HG03565 (cell line): Measurements from ENCODE around the gene ARHGAP18.
A peak's percentile ranks its signal among the peaks of the same experiment; 100 is the strongest.
"Not testable (repeated sequence)": the region's sequence is repeated elsewhere in the genome, so short reads cannot be mapped to it uniquely, and the experiment has no call there.

Experiments used
- ATAC-seq: cut with Tn5 transposase; IDR thresholded peaks from one replicate; pipeline ENCODE4 v1.9.1; 2021; ENCODE audit warnings: mild to moderate bottlenecking, moderate library complexity; ENCODE audit not compliant: unreplicated experiment

ARHGAP18 gene

DNA sequence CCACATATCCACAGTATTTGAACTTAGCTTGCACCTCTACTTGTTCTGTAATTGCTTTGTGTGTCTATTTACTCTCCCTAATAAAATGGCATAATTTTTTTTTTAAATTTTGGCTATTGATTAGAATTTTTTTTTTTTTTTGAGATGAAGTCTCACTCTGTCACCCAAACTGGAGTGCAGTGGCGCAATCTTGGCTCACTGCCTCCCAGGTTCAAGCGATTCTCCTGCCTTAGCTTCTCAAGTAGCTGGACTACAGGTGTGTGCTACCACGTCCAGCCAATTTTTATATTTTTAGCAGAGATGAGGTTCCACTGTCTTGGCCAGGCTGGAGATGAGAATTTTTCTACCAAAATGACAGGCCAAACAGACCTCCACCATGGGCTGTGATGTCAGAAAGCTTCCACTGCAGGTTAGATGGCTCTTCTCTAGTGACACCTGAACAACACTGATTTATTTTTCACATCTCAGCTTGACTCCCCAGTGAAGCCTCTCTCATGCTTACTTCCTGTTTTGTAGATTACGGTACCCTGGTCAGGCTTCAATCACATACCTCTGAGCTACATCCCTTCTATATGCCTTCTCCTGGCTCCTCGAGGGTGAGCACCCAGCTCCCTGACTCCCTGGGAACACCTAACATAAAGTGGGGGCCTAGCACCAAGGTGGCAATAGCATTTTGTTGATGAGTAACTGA lies 112.8 kb downstream of the ARHGAP18 start:
- peak; percentile 43 for ATAC-seq

DNA sequence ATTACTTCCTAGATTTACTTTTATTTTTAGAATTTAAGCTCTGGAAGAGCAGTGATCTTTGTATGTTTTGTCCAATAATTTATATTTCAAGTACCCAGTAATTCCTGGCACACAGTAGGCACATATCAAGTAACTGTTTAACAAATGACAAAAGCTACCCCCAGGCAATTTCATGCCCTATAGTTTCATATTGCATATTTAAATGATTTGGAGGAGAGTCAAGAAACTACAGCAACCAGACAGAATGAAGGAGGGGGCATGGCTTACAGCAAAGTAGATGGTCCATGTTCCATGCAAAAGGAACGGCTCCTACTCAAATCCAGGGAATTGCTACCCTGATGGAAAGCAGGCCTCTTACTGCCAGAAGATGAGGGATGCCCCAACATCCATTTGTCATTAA lies 113.5 kb downstream of the ARHGAP18 start:
- no peak for ATAC-seq

DNA sequence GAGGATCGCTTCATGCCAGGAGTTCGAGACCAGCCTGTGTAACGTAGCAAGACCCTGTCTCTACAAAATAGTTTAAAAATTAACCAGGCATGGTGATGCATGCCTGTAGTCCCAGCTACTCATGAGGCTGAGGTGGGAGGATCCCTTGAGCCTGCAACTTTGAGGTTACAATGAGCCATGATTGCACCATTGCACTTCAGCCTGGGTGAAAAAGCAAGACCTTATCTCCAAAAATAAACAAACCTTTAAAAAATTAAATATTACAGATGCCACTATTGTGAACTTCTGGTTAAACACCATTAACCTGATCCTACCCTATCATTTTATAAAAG lies 116.8 kb downstream of the ARHGAP18 start:
- no peak for ATAC-seq

DNA sequence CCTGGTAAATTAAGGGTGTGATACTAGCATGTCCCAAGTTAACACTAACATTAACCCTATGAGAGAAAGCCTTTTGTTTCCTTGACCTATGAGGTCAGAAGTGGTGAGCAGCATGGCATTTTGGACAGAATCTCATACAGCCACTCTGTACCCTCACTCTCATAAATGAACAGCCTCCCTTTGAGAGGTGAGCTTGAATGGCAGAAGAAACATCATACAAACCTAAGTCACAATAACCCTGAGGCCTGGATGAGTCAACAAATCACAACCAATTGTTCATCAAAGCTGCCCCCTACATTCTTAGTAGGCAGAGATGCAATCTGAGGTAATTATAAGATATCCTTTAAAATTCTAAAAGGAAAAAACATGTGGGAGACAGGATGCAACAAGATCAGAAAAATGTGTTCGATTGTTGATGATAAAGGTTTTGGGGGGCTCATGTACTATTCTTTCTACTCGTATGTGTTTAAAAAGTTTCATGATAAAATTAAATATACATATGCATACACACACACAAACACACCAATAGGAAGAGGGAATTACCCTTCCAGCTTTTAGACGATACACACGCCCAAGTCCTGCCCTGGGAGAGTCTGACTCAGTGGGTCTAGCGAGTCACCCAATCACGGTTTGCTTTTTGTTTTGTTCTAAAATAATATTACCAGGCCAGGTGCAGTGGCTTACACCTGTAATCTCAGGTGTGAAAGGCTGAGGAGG lies 117.3 kb downstream of the ARHGAP18 start:
- ATAC-seq, result no peak

DNA sequence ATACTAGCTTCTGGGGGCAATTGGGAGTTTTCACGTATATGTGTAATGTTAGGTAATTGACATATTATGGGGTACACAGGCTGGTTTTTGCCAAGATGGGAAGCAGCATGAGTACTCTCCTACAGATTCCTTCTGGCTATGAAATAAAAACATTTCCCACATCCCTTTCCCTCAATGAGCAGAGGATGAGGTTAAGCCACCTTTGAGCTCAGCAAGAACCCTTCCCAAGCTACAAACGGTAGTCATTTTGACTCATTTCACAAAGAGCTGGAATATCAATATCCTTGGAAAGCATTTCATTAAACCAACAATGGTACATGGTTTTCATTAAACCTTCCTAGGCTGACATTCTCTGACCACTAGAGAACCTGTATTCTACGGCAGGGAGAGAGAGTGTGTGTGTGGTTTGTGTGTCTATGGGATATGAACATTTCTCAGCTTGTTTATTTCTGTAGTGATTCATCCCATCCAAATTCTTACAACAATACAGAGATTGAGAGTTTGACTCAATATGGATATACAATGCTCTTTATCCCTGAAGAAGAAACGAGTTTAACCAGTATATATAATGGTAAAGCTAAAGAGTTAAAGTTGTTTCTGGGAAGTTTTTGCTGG lies 119.5 kb downstream of the ARHGAP18 start:
- ATAC-seq, result no peak

DNA sequence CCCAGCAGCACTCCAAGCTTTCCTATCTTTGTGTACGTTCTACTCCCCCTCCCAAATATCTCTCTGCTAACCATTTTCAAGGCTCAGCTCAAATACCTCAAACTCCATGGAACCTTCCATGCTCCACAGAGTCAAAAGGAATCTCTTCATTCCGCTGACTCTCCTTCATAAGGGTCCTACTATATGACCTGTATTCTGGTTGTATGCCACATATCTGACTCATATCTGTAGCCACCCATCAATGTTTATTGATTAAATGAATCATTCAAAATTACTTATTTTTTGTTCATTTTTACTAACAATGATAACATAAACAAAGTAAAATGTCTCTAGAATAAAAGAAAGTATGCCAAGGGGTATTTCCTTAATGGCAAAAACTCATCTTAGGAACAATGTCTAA lies 123.2 kb downstream of the ARHGAP18 start:
- ATAC-seq, result no peak

DNA sequence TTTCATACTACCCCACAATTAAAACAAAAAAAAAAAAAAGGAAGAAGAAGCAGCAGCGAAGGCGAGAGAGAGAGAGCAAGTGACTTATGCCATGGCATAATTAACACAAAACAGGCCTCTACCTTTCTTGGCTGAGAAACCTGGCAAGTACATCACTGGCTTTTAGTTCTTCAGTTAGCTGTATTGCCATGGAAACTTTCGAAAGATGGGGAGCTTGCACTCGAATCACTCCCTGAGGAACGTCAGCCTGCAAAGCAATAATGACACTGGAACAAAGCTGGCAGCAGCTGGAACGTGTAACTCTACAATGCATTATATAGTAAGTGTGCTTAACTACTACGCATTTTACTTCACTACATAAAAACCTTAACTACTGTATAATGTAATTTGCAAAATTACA lies 126.1 kb downstream of the ARHGAP18 start:
- no peak for ATAC-seq

DNA sequence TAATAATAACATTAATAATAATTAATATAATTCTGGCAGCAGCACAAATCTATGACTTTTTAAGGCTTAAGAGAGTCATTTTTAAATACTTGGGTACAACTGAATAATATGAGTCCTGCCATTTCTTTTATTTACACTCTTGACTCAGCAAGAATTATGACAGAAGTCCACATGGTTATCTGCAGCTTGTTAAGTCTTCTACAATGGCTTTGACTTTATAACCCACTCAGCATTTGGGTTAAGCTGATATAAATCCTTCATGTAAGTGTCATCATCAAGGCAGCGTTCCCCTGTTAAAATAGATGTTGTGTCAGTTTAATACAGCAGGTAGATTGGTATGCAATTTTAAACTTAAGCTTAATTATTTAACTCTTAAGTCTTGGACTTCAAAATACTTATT lies 131.7 kb downstream of the ARHGAP18 start:
- no peak for ATAC-seq

DNA sequence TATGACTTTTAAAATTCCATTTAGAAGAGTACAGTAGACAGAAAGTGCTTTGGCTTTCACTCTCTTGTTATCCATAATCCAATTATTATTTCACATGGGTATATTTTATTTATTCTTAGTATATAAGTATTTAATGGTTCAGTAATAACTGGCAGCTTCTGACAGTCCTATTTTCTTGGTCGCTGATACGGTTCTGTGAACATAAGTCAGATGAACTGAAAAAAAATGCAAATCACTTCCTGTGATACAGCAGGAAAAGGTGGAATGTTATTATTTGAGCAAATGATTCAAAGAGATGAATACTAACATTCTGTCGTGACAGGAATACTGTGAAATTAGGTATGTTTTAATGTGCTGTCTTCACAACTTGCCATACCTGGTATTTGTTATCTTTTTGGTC lies 132.3 kb downstream of the ARHGAP18 start:
- ATAC-seq, result no peak

DNA sequence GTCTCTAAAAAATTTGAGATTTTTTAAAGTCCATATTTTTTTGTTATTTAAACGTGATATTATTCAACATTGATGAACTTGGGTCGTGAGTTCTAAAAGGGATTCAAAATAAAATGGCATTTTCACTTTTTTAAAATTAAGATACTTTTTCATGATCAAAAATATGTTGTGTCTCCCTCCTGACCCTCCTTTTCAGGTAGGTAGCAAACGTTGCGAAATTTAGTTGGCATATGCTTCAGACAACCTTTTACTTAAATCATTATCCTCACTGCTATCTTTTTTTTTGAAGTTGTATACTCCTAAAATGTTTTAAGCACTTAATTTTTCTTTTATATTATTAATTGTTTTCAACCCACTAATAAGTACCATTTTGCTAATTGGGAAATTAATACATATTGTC lies 133.5 kb downstream of the ARHGAP18 start:
- ATAC-seq, result no peak

DNA sequence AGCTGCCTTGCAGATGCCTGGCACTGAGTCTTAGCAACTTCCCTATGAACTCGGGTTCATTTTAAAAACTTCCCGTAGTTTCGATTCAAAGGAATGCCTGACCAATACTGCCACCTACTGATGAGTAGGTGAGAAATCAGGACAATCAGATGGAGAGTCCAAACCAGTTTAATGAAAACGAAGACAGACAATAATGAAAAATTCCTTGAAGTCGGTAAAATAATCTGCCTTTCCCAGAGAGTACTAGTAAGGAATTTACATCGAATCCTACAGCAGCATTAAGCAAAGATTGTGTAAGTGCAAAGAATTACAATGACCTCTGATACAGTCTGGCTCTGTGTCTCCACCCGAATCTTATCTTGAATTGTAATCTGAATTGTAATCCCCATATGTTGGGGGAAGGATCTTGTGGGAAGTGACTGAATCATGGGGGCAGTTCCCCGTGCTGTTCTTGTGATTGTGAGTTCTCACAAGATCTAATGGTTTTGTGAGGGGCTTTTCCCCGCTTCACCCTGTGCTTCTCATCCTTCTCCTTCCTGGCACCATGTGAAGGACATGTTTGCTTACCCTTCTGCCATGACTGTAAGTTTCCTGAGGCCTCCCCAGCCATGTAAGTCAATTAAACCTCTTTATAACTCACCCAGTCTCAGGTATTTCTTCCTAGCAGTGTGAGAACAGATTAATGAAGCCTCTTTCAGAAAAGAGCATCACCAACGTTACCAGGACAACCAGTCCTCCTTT lies 134.4 kb downstream of the ARHGAP18 start:
- ATAC-seq, result no peak

DNA sequence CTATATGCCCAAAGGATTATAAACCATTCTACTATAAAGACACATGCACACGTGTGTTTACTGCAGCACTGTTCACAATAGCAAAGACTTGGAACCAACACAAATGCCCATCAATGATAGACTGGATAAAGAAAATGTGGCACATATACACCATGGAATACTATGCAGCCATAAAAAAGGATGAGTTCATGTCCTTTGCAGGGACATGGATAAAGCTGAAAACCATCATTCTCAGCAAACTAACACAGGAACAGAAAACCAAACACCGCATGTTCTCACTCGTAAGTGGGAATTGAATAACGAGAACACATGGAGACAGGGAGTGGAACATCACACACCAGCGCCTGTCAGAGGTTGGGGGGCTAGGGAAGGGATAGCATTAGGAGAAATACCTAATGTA lies 135.4 kb downstream of the ARHGAP18 start:
- ATAC-seq, result not testable (repeated sequence)

DNA sequence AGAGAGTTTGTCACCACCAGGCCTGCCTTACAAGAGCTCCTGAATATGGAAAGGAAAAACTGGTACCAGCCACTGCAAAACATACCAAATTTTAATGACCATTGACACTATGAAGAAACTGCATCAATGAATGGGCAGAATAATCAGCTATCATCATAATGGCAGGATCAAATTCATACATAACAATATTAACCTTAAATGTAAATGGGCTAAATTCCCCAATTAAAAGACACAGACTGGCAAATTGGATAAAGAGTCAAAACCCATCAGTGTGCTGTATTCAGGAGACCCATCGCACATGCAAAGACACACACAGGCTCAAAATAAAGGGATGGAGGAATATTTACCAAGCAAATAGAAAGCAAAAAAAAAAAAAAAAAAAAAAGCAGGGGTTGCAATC lies 139.0 kb downstream of the ARHGAP18 start:
- ATAC-seq, result not testable (repeated sequence)

DNA sequence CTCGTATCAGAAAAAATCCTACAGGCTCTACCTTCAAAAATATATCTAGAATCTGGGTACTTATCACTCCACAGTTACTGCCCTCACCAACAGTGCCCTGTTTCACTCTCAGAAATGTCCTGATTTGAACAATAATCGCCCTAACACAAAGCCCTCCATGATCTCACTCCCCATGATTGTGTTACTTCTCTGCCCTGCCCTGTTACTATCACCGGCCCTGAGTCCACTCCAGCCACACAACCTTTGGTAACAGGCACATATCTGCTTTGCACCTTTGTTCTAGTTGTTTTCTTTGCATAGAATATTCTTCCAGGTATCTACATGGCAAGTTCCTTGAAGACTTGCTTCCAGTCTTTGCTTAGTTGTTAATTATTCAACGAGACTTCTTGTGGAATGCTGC lies 142.0 kb downstream of the ARHGAP18 start:
- ATAC-seq, result no peak

DNA sequence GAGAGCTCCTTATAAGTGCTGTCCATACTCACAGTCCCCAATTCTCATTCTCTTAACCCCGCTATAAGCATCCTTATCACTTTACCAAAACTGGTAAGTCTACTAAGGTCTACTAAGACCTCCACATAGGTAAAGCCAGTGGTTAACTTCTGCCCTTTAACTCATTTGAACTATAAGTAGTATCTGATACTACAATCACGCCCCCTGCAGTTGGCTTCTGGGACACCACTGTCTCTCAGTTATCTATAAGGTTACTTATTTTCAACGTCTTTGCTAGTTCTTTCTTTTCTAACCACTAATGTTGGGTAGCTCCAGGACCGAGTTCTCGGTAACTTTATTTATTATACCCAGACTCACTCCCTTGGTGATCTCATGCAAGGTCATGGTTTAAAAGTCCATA lies 142.6 kb downstream of the ARHGAP18 start:
- ATAC-seq, result no peak

DNA sequence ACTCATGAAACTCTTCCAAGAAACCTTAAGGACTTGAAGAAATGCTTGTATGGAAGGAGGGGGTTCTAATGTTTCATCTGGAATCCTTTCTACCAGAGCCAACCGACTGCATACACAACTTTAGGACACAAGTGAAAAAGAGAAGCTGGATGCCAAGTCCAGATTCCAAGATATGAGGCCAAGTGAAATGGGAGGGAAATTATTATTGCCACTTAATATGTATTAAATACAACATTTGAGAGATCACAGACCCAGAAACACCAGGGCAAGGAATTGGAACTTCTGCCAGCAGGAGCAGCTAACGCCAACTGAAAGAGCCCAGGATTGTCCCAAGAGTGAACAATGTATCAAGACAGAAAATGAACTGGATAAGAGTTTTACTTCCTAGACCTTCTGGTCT lies 144.2 kb downstream of the ARHGAP18 start:
- ATAC-seq, result no peak

DNA sequence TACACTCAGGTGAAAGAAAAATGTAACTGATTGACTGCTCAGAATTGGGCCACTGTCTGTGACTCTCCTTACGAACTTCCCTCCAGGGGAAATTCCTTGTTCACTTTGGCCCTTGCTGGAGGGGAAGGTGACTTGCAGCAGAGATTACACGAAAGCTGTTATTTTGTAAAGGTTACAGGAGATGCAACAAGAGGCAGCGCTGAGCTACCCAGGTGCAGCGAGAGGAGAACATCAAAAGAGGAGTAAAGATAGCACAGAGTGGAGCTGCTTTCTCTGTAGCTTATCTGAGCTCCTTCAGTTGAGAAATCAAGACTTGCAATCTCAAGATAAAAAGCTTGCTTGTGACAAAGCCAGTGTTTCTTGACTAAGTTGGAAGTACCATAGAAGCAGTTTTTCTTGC lies 144.6 kb downstream of the ARHGAP18 start:
- ATAC-seq, result no peak

DNA sequence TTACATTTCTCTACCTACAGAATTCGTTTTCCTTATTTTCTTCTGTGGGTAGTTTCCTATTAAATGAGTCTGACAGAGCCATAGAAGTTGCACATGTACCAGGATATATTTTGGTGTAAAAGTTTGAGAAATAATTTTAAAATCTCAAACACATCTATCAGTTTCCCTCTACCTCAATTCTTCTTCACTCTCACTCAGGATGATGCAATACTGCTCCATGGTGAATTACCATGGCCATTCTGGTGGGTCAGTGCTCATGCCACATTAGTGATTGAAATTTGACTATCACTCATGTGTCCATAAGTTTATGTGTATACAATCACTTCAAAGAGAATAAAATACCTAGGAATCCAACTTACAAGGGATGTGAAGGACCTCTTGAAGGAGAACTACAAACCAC lies 151.7 kb downstream of the ARHGAP18 start:
- no peak for ATAC-seq

DNA sequence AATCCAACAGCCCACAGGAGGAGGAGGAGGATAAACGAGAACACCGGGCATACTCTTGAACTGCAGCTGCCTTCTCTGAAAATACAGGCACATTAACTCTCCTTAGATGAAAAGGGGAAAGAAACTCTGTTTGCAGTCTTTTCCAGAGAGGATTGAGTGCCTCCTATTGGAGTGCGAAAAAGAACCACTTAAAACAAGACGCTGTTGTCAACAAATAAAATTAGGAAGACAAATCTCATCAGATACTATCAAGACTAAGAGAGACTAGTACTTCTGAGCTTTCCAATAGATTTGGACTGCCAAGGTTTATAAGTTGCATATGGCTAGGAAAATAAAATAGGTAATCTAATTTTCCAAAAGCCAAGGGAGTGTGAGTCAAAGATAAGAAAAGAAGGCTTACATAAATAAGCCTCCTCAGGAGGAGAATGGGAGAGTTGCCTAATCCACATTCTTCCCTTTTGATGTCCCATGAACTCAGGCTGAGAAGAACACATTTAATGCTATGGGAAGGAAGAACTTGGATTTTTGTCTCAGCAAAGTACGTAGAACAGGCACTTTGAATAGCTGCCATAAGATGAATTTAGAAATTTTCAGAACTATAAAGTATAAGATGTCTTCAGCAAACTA lies 154.7 kb downstream of the ARHGAP18 start:
- no peak for ATAC-seq

DNA sequence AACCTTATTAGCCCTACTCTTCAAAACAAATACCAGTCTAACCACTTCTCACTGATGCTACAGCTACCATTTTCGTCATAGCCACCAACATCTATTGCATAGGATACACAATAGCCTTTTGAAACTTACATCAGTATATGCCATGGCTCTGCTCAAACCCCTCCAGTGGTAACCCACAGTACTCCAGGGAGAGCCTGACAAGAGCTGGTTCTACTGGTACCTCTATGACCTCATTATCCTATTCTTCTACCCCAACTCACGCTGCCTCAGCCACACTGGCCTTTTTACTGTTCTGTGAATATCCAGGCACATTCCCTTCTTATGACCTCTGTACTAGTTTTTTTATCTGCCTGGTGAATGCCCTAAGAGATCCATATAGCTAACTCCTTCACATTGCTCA lies 157.6 kb downstream of the ARHGAP18 start:
- ATAC-seq, result no peak

DNA sequence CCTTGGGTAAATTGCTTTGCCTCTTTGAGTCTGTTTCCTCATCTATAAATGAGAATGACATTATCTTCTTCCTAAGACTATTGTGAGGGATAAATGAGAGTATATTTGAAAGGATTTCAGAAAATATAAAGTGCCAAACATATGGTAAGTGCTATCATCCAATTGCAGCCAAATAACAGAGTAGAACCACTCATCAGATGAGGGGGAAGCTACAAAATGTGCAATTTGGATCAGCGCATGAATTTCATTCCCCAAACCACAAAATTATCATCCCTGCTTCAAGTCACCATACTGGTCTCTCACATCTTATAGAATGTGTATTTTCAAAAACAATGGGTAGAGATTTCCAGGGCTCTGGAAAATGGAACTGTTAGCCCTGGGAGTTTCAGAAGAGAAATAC lies 158.5 kb downstream of the ARHGAP18 start:
- ATAC-seq, result no peak
